Smooth muscle cell of the brain vasculature (primary cell): ENCODE results near the gene GABRB2.
"Not testable (repeated sequence)": the region's sequence is repeated elsewhere in the genome, so short reads cannot be mapped to it uniquely, and the experiment has no call there.

Source experiments
- DNase-seq: peaks from one replicate; pipeline ENCODE4 v3.0.0-alpha.2; 2012; ENCODE audit warnings: low read depth, low spot score

GABRB2 gene

DNA sequence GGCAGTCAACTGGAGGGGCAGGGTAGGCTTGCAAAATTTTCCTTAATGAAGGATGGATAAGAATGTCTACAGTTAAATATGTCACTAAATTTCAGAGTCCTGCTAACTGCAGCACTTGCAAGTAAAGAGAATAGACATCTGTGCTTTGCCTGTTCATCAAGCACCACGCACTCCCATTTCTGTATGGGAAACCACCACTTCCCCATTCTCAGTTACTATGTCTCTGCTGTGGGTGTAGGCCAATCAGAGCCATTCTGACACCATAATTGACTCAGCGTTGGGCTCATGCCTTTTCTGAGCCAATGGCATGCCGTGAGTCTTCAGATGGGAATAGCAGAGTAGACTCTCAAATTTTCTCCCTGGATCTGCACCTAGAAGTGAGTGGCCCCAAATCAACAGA lies 247.5 kb downstream of the GABRB2 start:
- no peak for DNase-seq

DNA sequence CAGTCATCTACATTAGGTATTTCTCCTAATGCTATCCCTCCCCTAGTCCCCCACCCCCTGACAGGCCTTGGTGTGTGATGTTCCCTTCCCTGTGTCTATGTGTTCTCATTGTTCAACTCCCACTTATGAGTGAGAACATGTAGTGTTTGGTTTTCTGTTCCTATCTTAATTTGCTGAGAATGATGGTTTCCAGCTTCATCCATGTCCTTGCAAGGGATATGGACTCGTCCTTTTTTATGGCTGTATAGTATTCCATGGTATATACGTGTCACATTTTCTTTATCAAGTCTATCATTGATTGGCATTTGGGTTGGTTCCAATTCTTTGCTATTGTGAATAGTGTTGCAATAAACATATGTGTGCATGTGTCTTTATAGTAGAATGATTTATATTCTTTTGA lies 249.1 kb downstream of the GABRB2 start:
- DNase-seq = not testable (repeated sequence)

DNA sequence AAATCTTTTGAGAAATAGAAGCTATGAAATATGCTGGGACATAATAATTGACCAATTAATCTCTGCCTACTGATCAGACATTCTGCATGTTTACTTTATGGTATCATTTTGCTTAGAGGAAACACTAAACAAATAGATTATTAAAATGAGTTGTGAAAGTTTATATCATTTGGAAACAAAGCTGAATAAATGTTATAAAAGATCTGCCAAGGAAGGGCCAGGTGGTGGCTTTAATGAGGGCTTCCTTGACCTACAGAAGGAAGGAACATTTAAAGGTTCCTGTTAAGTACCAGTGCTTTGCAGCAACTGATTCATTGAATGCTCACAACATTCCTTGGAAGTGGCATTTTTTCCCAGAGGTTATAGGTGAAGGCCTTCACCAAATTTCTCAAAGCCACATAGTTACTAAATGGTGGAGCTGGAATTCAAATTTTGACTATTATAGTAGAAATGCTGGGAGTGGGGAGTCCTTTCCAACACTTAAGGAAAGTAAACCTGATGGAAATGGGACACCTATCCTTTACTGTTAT lies 250.7 kb downstream of the GABRB2 start:
- no peak for DNase-seq

DNA sequence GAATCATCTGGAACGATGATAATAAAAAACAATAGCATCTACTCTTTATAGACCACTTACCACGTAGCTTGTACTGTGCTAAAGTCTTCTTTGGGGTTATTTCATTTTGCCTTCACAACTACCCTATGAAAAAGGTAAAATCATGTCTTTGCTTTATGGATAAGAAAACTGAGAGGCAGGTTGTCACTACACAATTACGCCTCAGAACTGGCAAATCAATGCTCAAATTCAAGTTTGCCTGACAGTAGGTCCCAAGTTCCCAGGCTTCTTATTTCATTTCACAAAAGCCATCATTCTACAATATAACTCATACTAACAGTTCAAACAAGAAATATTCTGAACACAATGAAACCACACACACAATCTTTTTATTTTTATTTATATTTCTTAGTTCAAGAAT lies 258.5 kb downstream of the GABRB2 start:
- no peak for DNase-seq

DNA sequence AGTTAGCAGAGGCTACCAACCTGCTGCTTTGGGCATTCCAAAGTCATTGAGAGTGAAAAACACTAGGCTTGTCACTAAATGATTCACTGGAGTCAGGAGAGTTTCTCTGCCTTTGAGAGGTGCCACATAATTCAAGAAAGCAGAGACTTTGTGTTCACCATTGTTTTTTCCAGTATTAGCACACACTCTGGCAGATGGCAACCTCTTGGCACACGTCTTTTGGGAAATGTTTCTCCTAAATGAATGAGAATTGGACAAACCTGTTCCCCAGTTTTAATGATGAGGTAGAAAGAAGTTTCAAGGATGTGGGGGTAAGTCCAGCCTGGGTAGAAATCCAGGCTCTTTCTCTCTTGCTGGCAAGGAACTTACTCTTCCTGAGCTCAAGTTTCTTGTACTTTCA lies 259.1 kb downstream of the GABRB2 start:
- no peak for DNase-seq

DNA sequence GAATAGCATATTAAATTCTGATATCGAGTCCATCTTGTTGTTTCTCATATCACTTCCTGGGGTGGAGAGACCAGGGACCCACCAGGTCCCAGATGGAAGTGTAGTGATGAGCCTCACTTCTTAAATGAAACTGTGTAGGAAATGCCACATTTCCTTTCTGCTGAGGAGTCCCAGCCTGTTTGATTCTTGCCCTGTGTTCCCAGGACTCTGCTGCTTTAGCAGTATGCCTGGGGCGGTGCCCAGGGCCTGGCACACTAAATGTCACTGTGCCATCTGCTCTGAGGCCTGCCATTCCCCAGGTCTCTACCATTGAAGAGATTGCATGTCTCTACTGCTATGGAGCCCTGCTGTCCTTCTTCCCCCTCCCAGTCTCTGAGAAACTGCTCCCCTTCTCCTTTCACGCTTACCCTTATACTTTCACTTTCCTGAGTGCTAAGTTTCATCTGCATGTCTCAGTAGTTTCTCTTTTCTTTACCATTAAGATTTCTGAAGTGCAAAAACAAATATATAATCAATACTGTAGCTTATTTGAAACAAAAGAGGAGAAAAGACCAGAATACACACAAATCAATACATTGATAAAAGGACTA lies 260.4 kb downstream of the GABRB2 start:
- DNase-seq = no peak

DNA sequence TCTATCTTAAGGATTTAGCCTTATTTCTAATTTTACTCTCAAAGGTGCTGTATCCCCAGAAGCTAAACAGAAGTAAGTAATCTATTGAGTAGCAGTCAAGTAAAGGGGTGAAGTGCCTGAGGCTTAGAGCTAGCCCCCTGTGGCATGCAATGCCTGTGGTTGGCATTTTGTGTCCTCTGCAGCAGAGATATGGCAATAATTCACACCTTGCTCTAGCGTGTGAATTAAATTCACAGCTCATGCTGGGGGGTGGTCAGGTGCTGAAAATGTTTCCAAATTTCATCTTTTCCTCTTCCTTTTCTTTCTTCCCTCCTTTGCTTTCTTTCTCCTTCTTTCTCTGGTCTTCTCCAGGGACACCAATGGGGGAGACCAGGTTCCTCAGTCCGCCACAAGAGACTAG lies 262.1 kb downstream of the GABRB2 start:
- no peak for DNase-seq

DNA sequence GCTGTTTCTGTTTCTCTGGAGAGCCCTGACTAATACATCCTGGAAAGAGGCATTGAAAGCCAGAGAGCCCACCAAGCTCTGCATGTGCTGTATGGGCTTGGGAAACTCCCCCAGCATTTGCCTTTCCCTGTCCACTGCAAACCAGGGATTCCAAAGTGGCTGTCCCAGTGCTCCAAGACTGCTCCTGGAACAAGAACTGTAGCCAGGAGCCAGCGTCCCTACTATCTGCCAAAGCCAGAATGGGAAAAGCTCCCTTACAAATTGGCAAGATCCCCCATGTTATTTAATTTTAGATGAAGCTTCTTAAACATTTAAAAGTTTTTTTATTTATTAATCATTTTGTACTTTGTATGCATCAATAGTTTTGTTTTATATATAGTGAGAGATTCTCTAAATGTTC lies 263.2 kb downstream of the GABRB2 start:
- no peak for DNase-seq

DNA sequence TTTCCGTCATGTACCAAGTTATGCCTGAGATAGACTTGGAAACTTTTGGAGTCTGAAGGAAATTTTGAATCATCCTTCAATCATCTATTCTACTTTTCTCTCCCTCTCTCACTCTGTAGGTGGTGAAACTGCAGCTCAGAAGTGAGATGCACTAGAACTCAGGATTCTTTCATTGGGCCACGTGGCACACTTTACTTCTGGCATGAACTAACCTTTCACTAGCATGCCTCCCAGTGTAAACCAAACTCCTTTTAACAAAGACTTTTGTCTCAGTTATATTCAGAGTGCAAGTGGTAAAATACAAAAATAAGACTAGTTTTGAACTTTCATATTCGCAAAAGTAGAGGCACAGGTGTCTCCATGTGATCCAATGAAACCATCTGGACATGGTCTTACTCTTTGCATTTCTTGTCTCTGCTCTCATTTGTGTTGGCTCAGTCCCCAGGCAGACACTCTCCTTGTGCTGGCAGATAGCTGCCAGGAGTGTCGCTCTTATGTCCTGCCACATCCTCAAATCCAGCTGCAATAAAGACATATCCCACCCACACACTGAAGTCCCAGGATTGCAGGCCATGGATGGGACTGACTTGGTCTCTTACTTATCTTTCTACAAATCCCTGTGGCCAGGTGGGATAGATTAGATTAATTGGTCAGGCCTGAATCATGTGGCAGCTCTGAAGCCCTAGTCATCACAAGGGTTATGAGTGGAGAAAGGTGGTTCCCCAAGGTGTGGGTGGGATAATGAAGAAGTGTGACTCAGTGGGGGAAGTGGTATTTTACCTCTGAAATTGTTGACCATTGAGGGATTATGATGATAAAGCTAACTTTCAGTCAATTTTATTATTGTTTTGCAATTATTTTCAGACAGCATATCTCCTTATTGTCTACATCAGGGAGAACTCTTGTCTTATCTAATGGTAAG lies 267.5 kb downstream of the GABRB2 start:
- DNase-seq = no peak

DNA sequence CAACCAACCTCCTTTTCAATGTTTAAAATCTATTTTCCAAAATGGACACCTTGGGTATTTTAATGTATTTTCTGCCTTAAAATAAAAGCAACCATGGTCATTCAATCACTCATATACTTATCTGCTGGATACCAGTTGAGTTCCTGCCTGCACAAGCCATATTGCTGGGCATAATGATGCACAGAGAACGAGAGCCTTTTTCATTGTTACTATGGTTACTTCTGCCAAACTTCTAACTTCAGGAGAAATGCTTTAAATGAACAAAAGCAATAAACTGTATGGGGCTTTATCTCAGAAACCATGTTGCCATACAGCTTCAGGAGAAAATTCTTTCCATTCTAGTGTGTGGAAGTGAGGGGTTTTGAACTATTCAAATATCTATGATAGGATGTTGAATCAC lies 269.5 kb downstream of the GABRB2 start:
- no peak for DNase-seq

DNA sequence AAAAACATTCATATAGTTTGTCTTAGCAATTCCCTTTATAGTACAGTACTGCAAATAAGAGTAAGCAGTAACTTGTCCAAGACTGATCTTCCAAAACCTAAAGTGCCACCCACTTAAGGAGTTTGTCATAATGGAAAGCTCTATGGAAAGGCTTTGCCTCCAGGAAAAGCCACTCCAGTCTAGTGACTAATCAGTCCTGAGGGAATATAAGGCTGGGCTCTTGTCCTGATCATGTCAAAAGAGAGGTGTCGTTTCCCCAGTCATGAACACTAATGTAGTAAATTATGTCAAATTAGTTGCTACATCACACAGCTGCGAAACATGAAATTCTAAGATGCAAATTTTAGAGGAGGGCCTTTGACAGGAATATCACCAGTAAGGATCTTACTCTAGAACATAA lies 271.6 kb downstream of the GABRB2 start:
- DNase-seq = no peak

DNA sequence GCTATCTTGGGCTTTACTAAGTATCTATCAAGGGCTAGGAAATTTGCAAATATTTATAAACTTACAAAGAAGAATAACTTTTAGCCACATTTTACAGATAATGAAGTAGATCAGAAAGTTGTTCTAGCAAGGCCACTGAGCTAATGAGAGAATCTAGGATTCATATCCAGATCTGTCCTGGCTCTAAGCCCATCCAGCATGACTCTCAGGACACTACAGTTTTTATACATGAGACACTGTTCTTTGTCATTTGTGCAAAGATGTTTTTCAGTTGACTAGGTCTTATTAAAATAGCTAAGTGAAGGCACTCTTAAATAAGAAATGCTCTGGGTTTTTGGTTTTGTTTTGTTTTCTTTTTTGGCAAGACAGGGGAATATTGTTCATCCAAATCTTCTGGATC lies 273.1 kb downstream of the GABRB2 start:
- DNase-seq = no peak

DNA sequence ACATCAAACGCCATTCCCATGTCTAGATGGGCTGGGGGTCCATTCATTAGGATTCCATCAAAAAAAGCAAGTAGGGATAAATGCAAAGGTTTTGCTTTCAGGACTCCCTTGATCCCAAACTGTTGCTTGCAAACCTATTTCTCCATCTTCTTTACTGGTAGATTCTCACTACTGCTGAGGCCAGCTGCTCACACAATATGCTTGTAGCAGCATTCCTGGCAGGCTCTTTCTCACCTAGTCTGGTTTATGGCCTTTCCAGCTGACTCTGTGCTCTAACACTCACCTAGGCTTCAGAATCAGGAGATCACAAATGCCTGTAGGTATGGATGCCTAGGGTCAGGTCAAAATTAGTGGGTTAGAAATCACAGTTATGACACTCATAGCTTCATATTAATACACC lies 274.7 kb downstream of the GABRB2 start:
- DNase-seq = no peak

DNA sequence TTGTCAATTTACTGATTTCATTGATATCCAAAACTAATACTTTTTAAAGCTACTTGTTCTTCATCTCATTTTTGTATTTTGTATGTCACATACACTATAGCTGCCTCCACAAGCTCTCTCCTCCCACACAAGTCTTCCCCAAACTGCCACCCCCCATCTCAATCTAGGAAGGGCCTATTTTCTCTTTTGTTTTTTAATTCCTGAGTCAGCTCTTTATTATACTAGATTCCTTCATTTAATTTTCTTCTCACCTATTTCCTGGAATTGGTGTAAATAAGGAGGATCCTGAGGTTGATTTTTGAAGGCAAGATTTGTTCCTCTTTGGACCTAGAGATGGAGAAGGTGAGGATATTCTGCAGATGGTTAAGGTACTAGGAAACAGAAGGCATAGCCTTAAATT lies 277.4 kb downstream of the GABRB2 start:
- no peak for DNase-seq

DNA sequence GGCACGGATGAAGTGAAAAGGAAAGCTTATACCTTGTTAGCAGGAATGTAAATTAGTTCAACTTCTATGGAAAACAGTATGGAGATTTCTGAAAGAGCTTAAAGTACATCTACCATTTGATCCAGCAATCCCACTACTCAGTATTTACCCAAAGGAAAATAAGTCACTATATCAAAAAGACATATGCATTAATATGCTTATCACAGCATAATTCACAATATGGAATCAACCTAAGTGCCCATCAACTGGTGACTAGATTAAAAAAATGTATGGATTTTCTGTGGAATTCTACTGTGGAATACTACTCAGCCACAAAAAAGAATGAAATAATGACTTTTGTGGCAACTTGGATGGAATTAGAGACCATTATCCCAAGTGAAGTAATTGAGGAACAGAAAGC lies 279.6 kb downstream of the GABRB2 start:
- no peak for DNase-seq

DNA sequence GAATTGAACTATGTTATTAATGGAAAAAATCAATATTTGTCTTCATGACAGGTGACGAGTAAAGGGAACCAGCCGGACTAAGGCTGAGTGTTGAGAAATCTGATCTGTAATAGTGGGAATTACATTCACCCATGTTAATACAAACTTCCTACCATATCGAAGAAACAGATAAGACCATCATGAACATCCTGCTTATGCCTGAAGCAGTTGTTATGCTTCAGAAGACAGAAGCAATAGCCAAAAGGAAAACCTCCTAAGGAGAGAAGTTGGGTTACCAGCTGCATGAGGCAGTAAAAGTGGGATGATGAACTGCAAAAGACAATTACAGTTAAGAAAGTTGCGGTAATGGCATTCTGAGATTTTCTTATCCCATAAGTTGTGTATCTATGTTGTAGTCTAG lies 281.5 kb downstream of the GABRB2 start:
- no peak for DNase-seq

DNA sequence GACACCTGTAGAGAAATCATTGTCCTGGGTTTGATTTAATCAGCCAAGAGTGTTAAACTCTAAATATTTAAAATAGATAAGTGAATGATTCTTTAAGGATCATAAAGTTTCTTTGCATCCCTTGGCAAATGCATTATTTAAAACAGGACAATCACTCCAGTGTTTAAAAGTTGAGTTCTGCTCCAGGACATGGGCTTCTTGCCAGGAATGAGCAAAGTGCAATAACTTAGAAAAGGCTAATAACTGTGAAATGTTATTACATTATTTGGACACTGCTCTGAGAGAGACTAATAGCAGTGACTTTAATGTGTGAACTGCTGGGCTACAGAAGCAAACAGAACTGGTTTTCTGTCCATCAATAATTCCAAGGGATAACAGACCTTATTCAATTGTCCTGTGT lies 283.3 kb downstream of the GABRB2 start:
- DNase-seq = no peak

DNA sequence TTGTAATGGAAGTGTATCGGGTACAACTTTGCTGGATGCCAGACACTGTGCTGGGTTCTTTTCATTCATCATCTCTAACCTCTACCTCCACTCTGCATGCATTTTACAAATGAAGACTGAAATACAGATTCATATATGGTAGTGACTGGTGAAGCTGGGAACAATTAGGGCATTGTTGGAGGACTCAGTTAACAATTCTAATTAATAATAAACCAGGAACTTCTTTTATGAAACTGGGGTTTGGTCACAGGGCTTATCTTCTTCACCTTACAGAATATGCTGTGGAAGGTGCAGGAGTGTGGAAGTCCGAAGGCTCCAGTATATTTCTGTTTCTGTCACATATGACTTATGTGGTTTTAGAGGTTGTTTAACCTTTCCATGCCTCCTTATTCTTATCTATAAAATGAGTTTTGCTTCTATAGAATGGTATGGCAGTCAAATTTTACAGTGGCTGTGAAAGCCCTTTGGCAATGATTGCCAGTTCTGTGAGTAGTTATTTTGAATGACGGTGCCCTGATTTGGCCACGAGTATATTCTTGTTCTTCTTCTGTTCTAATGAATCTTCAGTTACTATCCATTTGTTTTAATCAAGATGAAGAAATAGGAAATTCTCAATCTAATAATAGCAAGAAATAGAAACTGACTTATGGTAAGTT lies 284.7 kb downstream of the GABRB2 start:
- no peak for DNase-seq

DNA sequence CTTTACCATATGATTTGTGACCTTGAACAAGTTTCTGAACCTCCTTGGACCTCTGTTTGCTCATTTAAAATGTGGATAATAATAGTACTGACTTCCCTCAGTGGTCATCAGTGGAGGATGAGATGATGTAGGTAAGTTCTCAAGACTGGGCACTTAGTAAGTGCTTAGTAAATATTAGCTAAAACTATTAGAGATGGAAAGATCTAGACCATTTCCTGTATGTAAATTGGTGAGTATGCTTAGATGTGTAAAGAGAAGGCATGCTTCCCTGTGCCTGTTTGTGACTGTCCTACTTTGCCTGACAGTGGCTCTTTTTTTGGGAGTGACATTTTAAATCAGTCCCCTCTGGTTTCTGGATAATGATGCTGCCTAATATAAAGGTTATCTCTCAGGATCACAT lies 288.1 kb downstream of the GABRB2 start:
- DNase-seq = no peak

DNA sequence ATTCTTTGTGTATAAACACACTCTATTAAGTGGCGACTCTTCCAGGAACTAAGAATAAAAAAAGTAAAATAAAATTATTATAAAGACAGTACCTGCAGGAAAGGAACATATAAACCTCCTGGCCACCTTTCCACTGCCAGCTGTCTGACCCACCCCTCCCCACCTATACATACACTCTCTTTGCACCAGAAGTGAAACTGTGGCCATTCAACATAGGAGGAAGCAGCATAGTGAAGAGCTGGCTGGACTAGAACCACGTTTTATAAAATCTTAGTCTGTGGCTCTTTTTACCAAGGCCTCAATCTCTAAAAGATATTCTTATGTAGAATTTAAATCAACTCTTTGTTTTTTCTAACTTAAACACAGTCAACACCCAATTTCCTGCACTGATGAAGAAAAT lies 289.6 kb downstream of the GABRB2 start:
- no peak for DNase-seq

DNA sequence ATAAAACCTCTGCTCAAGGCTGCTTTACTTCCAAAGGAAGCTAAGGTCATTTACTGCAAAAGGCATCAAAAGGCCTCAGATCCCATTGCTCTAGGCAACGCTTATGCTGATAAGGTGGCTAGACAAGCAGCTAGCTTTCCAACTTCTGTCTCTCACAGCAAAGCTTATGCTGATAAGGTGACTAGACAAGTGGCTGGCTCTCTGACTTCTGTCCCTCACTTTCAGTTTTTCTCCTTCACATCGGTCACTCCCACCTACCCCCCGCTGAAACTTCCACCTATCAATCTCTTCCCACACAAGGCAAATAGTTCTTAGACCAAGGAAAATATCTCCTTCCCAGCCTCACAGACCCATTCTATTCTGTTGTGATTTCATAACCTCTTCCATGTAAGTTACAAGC lies 293.6 kb downstream of the GABRB2 start:
- not testable (repeated sequence) for DNase-seq

DNA sequence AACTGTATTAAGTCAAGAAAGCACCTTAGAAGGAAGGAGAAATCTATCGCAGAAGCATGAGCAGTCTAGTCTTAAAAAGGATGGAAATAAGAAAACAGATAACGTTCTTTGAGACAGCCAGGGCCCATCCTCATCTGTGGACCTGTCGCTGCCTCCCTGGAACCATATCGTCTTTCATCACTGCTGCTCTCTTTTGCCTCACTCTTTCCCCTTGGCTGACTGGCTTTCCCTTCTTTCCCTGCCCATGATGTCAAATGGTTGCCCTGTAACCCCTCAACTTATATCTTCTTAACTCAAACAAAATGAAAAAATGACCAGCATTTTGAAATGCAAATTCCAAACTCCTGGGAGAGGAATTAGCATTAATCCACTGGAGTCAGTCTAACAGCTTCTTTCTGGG lies 299.8 kb downstream of the GABRB2 start:
- no peak for DNase-seq

DNA sequence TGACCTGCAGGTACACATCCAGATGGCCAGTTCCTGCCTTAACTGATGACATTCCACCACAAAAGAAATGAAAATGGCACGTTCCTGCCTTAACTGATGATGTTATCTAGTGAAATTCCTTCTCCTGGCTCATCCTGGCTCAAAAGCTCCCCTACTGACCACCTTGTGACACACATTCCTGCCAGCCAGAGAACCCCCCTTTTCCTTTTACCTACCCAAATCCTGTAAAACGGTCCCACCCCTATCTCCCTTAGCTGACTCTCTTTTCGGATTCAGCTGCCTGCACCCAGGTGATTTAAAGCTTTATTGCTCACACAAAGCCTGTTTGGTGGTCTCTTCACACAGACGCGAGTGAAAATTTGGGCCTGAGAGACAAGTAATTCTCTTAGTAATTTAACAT lies 300.7 kb downstream of the GABRB2 start:
- DNase-seq = not testable (repeated sequence)
